HepG2 (cell line): ENCODE data around the gene ZSCAN5C. TPM values are rescaled to one million over a fixed set of nuclear protein-coding genes. Genes with fewer than 3 reads are reported as not detected.
"Not testable (repeated sequence)": the region's sequence is repeated elsewhere in the genome, so short reads cannot be mapped to it uniquely, and the experiment has no call there.

ENCODE experiments used
- ATAC-seq: fragments of 200-7000 bp; cut with Tn5 transposase; 3 replicates; pipeline ENCODE4 v1.9.1; 2020; ENCODE audit warnings: mild to moderate bottlenecking, moderate library complexity
- BruUV-seq: library from RNA; stranded (reverse); fragments of 400-500 nt; replicated peaks from 2 replicates; lab custom pipeline; 2021; lab: Mats Ljungman, UMichigan
- CTCF ChIA-PET: fragments of 300-600 bp; formaldehyde crosslinking; extraction: SDS; loops from one replicate; lab custom pipeline; 2021; ENCODE audit warnings: low total read pairs, inconsistent platforms, low intra/inter-chr PET ratio; lab: Yijun Ruan, JAX
- POLR2A ChIA-PET: fragments of 350-600 bp; sonication (Branson Sonifier 250); formaldehyde crosslinking; loops from one replicate; lab custom pipeline; 2020; ENCODE audit warnings: antibody characterized with exemption, inconsistent platforms; lab: Yijun Ruan, JAX
- DNase-seq: peaks from one replicate; pipeline ENCODE4 v3.0.0-alpha.2; 2015; ENCODE audit warnings: low spot score
- FAIRE-seq: peaks from 3 replicates; lab custom pipeline; 2011; peaks lifted over from hg19 to GRCh38; lab: Jason Lieb, UNC
- H2AFZ ChIP-seq: one replicate; pipeline ENCODE4 v1.6.1; 2011; ENCODE audit warnings: low read length, inconsistent platforms
- H3K27ac ChIP-seq: fragments of 300-600 bp; 3 replicates; pipeline ENCODE4 v1.8.0; 2011; ENCODE audit warnings: mixed run types, mild to moderate bottlenecking, mixed read lengths, low read length, inconsistent platforms; ENCODE audit not compliant: insufficient read depth; ENCODE audit errors: extremely low read length
- H3K27me3 ChIP-seq, 2 experiments: fragments of 200-600 bp in 1 of 2; 2 replicates in 1 of 2; 3 replicates in 1 of 2; pipeline versions ENCODE4 v1.6.0 to v1.8.0; 2011; ENCODE audit warnings: low read length in 2 of 2, mild to moderate bottlenecking in 2 of 2, moderate library complexity in 2 of 2, inconsistent platforms in 1 of 2; ENCODE audit not compliant: insufficient read depth in 2 of 2, control insufficient read depth in 1 of 2
- H3K36me3 ChIP-seq, 2 experiments: fragments of 200-600 bp in 1 of 2; replicated peaks in 1 of 2; 2 replicates in 1 of 2; 3 replicates in 1 of 2; pipeline versions ENCODE4 v1.5.1 to v1.8.0; 2011; ENCODE audit warnings: low read length in 2 of 2, inconsistent platforms in 1 of 2; ENCODE audit not compliant: insufficient read depth in 2 of 2, control insufficient read depth in 1 of 2
- H3K4me1 ChIP-seq: 2 replicates; pipeline ENCODE4 v1.5.1; 2012; ENCODE audit warnings: low read length, inconsistent platforms; ENCODE audit not compliant: insufficient read depth
- H3K4me2 ChIP-seq: 2 replicates; pipeline ENCODE4 v1.6.0; 2011; ENCODE audit warnings: low read depth, low read length, inconsistent platforms
- H3K4me3 ChIP-seq, 3 experiments: fragments of 200-600 bp in 1 of 3; sonication (generic), shearing (Covaris generic) in 1 of 3; replicated peaks in 1 of 3; 2 replicates each; pipeline ENCODE4 v1.5.1; 2011 to 2016; ENCODE audit warnings: low read length in 3 of 3, inconsistent platforms in 2 of 3, low read depth in 2 of 3, mild to moderate bottlenecking in 2 of 3, control low read depth in 1 of 3, mixed read lengths in 1 of 3; ENCODE audit not compliant: insufficient read depth in 1 of 3
- H3K79me2 ChIP-seq: one replicate; pipeline ENCODE4 v1.6.1; 2011; ENCODE audit warnings: low read length, inconsistent platforms; ENCODE audit not compliant: insufficient read depth
- H3K9ac ChIP-seq: 2 replicates; pipeline ENCODE4 v1.6.0; 2011; ENCODE audit warnings: mild to moderate bottlenecking, low read depth, low read length, inconsistent platforms; ENCODE audit not compliant: insufficient read depth
- H3K9me3 ChIP-seq: 2 replicates; pipeline ENCODE4 v1.5.1; 2012; ENCODE audit warnings: mild to moderate bottlenecking, low read length
- H4K20me1 ChIP-seq: 2 replicates; pipeline ENCODE4 v1.6.0; 2011; ENCODE audit warnings: inconsistent platforms, mild to moderate bottlenecking, low read length, moderate library complexity; ENCODE audit not compliant: insufficient read depth
- NFATC3 ChIP-seq: sonication (generic); formaldehyde crosslinking; IDR thresholded peaks from 2 replicates; pipeline ENCODE4 v1.5.1; 2020; ENCODE audit warnings: mild to moderate bottlenecking, missing genetic modification reagents
- WGBS: methylation state at CpG from one replicate; pipeline ENCODE4 v1.1.6; 2017; ENCODE audit warnings: low lambda C conversion rate; 5-methylcytosine and 5-hydroxymethylcytosine counted together
- in situ Hi-C: cut with HindIII; loops from 2 replicates; pipeline ENCODE4 v1.10.0; 2017; ENCODE audit warnings: low pct_unique_long_range_greater_than_20kb; ENCODE audit not compliant: extremely low pct_ligation_motif_present
- intact Hi-C: fragments of 100-400 bp; cut with micrococcal nuclease; formaldehyde crosslinking; loops from one replicate; pipeline ENCODE4 v1.10.0; 2022; ENCODE audit not compliant: unreplicated experiment
- polyA plus RNA-seq, 8 experiments: library from polyadenylated mRNA; depleted of rRNA in 3 of 8; stranded (reverse) in 7 of 8; unstranded in 1 of 8; fragments of >200 nt; fragmentation: Illumina TruSeq in 4 of 8; extraction: Trizol in 4 of 8; gene quantifications; 2 replicates each; pipeline versions ENCODE4 v1.2.1 to v1.2.3, GENCODE V29; 2011 to 2016; ENCODE audit warnings: low read depth in 4 of 8, missing spikeins in 1 of 8, mixed read lengths in 1 of 8; ENCODE audit not compliant: insufficient read depth in 1 of 8
- total RNA-seq, 5 experiments: library from RNA; depleted of rRNA; stranded (reverse); fragments of >200 nt; fragmentation: Illumina TruSeq; extraction: Trizol; gene quantifications; 2 replicates each; pipeline ENCODE4 v1.2.3, GENCODE V29; 2016; ENCODE audit warnings: low read depth in 1 of 5

The ZSCAN5C gene
- total and polyA plus RNA-seq, 2 of the 13 experiments (the other 11 are each of a cell fraction or from before 2014, with no cell fraction given) = not detected

GRCh38 chr19:56245121-56245740 is 43.2 kb downstream of the ZSCAN5C start:
- TF ChIP-seq NFATC3 = no peak
- TF ChIP-seq, all 625 proteins: peak for 0
- in situ Hi-C loops (no loop called here), intact Hi-C loops (no loop called here)
- no peaks in the 10 kb centered on the region for H3K4me1 ChIP-seq
- no peaks in the 10 kb centered on the region for H3K79me2 ChIP-seq
- ChIA-PET CTCF (no interaction called here), POLR2A (no interaction called here)
- no peaks in the 10 kb centered on the region for H4K20me1 ChIP-seq
- no peak overlapping the region for H2AFZ ChIP-seq
- H3K27me3 ChIP-seq = no peaks in the 10 kb centered on the region
- no peak overlapping the region for H3K9ac ChIP-seq
- DNase-seq = no peak
- H3K4me3 ChIP-seq = no peak overlapping the region
- no TSS peak for BruUV-seq
- no peak overlapping the region for H3K4me2 ChIP-seq
- FAIRE-seq = no peak
- H3K27ac ChIP-seq = no peak overlapping the region
- ATAC-seq = no peak
- no peaks in the 10 kb centered on the region for H3K9me3 ChIP-seq
- H3K36me3 ChIP-seq = no peaks in the 10 kb centered on the region; a peak in 1 of 5 replicates
- WGBS = 96% methylated on average over 7 of the region's 7 CpGs

GRCh38 chr19:56245764-56246163 is 43.7 kb downstream of the ZSCAN5C start:
- DNase-seq, FAIRE-seq, H3K36me3 ChIP-seq, H3K27ac ChIP-seq, H3K4me3 ChIP-seq, BruUV-seq, H3K4me2 ChIP-seq, CTCF ChIA-PET, H3K9me3 ChIP-seq, H3K27me3 ChIP-seq, intact Hi-C loops, H3K4me1 ChIP-seq, POLR2A ChIA-PET, in situ Hi-C loops, H3K9ac ChIP-seq, H4K20me1 ChIP-seq, ATAC-seq, H3K79me2 ChIP-seq, H2AFZ ChIP-seq: not testable (repeated sequence)
- WGBS = 96% methylated on average over 4 of the region's 4 CpGs

- WGBS = 93% methylated on average over 8 of the region's 8 CpGs
- CTCF ChIA-PET = not testable (repeated sequence)
Measured at GRCh38 chr19:56248736-56249338, 46.8 kb downstream of the ZSCAN5C start.

More at GRCh38 chr19:56248736-56249338, 46.8 kb downstream of the ZSCAN5C start:
- POLR2A ChIA-PET, H3K4me1 ChIP-seq, H3K9me3 ChIP-seq, H4K20me1 ChIP-seq, DNase-seq, intact Hi-C loops, H2AFZ ChIP-seq, H3K9ac ChIP-seq, in situ Hi-C loops, ATAC-seq, H3K27me3 ChIP-seq, BruUV-seq, H3K4me3 ChIP-seq, H3K36me3 ChIP-seq, H3K4me2 ChIP-seq, H3K27ac ChIP-seq, H3K79me2 ChIP-seq, FAIRE-seq: not testable (repeated sequence)
